Activated CD8-positive, alpha-beta memory T cell treated with anti-CD3 and anti-CD28 coated beads, Interleukin-2, amount 50 U/mL, for 4 hours (primary cell): ENCODE data around the gene ARHGEF37.
A peak's percentile ranks its signal among the peaks of the same experiment; 100 is the strongest.
"Not testable (repeated sequence)": the region's sequence is repeated elsewhere in the genome, so short reads cannot be mapped to it uniquely, and the experiment has no call there.

Experiments
- DNase-seq: peaks from one replicate; pipeline ENCODE4 v3.0.0-alpha.2; 2020

ARHGEF37 gene

GRCh38 chr5:149632311-149633251, 51.3 kb downstream of the ARHGEF37 start:
- no peak for DNase-seq

- DNase-seq: no peak
Measured at GRCh38 chr5:149633476-149634350, 52.4 kb downstream of the ARHGEF37 start.

GRCh38 chr5:149635394-149635793, 54.1 kb downstream of the ARHGEF37 start:
- no peak for DNase-seq

GRCh38 chr5:149636191-149636860, 55.0 kb downstream of the ARHGEF37 start:
- no peak for DNase-seq

GRCh38 chr5:149636861-149637246, 55.6 kb downstream of the ARHGEF37 start:
- peak; percentile 70 for DNase-seq

- no peak for DNase-seq
Measured at GRCh38 chr5:149638136-149638535, 56.8 kb downstream of the ARHGEF37 start.

GRCh38 chr5:149638546-149639241, 57.4 kb downstream of the ARHGEF37 start:
- DNase-seq: no peak

- DNase-seq: no peak
Measured at GRCh38 chr5:149639737-149640136, 58.4 kb downstream of the ARHGEF37 start.

- DNase-seq: no peak
Measured at GRCh38 chr5:149640350-149640999, 59.2 kb downstream of the ARHGEF37 start.

GRCh38 chr5:149641000-149641576, 59.8 kb downstream of the ARHGEF37 start:
- no peak for DNase-seq

GRCh38 chr5:149641600-149641999, 60.3 kb downstream of the ARHGEF37 start:
- DNase-seq: no peak

GRCh38 chr5:149643781-149644180, 62.5 kb downstream of the ARHGEF37 start:
- no peak for DNase-seq

- no peak for DNase-seq
Measured at GRCh38 chr5:149644629-149645028, 63.3 kb downstream of the ARHGEF37 start.

GRCh38 chr5:149645236-149645635, 63.9 kb downstream of the ARHGEF37 start:
- DNase-seq: no peak

GRCh38 chr5:149645725-149646124, 64.4 kb downstream of the ARHGEF37 start:
- no peak for DNase-seq

- DNase-seq: peak; percentile 35
Measured at GRCh38 chr5:149646564-149646963, 65.3 kb downstream of the ARHGEF37 start.

GRCh38 chr5:149647334-149647733, 66.0 kb downstream of the ARHGEF37 start:
- DNase-seq: no peak

- not testable (repeated sequence) for DNase-seq
Measured at GRCh38 chr5:149648464-149649393, 67.4 kb downstream of the ARHGEF37 start.

- DNase-seq: not testable (repeated sequence)
Measured at GRCh38 chr5:149649730-149650129, 68.4 kb downstream of the ARHGEF37 start.

- no peak for DNase-seq
Measured at GRCh38 chr5:149651686-149652085, 70.4 kb downstream of the ARHGEF37 start.
